ACHN (cell line): Measurements from ENCODE around the gene VSX1.
A peak's percentile ranks its signal among the peaks of the same experiment; 100 is the strongest.

Source experiments
- DNase-seq: peaks from one replicate; pipeline ENCODE4 v3.0.0-alpha.2; 2015
- in situ Hi-C: cut with HindIII; loops from 2 replicates; pipeline ENCODE4 v1.10.0; 2017; ENCODE audit warnings: low sequenced_read_pairs, low pct_ligation_motif_present, low pct_unique_long_range_greater_than_20kb

Gene VSX1

DNA sequence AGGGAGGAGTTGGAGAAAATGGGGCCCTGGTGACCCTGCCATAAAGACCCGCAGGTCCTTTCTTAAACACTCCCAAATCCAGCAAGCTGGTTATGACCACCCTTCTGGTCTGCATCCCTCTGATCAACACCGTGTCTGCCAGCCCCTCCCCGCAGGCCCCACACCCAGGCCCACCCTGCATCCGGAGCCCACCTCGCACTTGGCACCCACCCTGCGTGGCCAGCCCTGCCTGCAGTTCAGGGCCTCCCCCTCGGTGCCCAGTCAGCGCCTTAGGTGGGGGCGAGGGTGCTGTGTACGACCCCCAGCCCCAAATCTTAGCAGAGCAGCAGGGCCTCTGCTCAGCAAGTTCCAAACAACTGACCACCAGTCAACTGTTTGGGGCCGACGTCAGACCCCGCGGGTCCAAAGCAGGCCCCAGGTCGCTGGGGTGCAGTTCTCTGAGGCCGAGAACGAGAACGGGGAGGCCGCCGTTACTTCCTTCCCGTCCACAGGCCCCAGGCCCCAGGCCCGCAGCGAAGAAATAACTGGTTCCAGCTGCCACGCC lies 25.2 kb downstream of the VSX1 start:
- no peak for DNase-seq
- in situ Hi-C loops = no loop called here

DNA sequence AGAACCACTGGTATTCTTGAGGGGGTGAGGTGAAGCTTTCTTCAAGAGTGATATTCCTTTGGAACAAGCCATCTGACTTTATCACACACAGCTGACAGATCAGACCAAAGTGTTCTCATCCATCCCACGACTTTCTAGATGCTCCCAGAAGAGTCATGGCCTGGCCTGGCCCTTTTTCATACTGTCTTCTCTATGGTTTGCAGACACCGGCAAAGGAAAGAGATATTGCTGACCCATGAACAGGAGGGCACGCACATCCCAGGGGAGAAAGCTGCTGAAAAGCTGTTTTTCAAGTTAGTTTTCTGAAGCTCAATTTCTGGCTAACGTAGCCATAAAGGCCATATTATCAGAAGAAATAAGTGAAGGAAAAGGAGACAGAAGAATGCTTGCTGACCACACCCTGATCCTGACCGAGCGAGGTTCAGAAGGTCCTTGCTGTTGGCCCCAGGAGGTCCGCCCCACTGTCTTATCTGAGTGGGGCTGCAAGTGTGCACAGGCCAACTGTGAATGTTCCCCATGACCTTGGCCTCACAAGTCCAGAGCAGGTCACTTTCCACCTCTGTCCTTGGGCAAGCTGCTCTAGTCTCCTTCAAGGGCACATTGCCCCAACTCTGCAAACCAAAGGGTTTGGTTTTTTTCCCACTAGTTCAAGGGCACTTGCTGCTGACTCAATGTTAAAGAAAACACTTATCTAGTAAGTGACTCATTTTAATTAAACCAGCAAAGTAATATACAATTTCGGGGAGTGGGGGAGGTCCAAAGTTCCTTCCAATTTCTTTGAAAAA lies 26.0 kb downstream of the VSX1 start:
- in situ Hi-C loops = no loop called here
- no peak for DNase-seq

DNA sequence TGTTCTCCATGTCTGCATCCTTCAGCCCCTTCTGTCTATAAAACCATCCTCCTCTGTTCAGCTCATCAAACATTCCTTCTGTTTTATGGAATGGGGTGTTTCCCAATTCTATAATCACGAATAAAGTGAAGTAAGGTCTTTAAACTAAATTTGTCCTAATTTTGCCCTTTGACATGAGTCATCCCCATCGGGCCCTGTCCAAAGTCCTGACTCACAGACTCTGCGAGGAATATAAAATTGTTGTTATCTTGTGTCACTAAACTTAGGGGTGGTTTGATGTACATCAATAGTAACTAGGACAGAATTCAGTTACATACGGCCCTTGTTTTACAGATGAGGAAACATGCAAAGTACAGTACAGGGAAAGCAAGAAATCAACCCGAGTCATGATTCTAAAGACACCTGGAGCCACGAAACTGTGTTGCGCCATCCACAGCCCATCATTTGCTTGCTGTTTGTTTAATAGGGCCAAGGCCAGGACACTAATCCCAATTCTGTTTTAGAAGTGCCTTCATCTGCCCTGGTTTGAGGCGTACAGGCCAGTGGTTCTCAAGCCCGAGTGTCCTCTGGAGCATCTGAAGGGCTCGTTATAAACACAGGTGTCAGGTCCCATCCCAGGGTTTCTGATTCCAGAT lies 26.8 kb downstream of the VSX1 start:
- peak; percentile 11 for DNase-seq
- in situ Hi-C loops = no loop called here

DNA sequence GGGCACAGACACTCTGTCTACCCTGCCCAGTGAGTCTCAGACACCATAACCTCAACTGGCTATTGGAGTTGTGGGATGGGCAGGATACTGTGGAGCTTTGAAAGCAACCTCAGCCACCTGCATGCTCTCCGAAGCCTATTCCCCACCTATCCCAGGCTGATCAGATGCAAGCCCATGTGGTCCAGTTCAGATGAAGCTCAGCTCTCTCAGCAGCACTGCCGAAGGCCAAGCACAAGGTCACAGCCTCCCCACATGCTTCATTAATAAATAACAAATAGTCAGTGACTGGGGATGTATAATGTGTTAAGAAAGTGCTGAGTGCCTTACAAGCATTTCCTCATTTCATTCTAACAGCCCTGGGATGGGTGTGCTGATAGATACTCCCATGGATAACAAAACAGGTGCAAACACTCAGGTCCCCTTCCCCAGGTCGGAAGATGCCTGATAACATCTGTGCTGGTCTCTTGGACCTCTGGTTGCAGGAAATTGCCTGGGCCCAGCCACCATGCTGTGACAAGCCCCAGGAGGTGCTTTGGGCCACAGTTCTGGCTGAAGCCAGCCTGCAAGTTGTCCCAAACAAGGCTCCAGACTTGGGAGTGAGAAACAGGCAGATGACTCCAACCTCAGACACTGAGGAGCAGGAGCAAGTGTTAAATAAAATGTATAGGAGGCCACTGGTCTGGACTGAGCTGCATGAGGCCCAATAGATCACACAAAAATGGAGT lies 27.7 kb downstream of the VSX1 start:
- in situ Hi-C loops = no loop called here

DNA sequence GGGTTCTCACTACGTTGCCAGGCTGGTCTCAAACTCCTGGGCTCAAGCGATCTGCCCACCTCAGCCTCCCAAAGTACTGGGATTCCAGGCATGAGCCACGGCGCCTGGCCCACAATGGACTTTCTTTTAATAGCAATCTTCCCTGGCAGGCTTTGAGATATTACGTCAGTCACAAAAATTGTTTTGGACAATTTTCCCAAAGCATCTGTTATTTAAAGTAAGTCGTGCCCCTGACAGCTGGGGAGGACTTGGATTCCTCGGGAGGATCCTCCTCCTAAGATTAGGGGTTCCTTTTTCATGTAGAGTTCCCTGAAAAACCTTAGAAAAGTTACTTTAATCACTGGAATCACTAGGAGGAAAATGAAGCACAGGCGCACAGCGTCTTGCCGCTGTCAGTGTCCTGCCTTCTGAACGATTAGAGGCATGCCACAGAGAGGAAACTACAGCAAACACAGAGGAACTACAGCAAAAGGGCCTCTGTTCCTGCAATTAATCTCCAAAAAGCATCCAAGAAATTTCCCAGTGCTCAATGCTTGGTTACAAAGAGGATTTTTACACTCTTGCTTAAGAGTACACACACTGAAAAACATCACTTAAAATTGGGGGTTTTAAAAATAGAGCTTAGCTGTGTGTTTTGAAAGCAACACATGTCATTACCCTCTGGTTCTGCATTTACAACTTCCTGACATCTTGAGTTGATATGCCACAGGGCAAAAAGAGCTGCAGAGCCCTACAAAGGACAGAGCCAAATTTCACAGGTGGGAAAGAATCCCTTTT lies 28.5 kb downstream of the VSX1 start:
- in situ Hi-C loops = no loop called here
- DNase-seq = no peak

More for the DNA sequence above, 27.7 kb downstream of the VSX1 start:
- peak; percentile 23 for DNase-seq

DNA sequence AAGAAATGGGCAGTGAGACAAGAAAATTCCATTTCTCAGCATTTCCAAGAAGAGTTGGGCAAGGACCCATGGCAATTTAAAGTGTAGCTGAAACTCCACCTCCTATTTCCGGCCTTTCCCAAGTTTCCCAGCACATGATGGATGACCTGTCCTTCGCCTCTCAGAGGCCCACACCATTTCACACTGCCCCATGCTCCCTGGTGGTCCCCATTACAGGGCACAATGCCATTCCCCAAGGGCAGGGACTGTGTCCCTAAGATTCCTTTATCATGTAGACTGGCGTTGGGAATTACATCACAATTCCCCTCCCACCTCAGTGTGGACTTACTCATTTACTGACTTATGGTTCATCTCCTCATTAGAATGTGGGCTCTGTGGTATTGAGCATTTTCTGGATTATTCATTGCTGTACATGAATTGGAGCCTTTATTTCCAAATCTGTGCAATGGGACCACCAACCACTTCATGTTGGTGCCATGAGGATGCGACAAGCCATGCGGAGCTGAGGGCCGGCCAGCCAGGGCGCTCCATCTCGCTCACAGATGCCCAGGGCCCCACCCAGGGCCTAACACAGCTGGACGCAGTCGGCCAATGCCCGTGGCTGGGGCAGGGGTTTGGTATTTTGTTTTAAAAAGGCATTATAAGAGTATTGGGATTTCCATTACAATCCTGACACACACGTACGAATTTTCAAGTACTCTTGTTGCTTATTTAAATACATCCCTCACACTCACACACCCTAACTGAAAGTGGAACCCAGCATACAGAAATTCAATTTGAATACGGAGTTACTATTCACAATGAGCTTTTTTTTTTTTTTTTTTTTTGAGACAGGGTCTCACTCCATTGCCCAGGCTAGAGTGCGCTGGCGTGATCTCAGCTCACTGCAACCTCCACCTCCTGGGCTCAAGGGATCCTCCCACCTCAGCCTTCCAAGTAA lies 29.4 kb downstream of the VSX1 start:
- DNase-seq = no peak
- in situ Hi-C loops = no loop called here

DNA sequence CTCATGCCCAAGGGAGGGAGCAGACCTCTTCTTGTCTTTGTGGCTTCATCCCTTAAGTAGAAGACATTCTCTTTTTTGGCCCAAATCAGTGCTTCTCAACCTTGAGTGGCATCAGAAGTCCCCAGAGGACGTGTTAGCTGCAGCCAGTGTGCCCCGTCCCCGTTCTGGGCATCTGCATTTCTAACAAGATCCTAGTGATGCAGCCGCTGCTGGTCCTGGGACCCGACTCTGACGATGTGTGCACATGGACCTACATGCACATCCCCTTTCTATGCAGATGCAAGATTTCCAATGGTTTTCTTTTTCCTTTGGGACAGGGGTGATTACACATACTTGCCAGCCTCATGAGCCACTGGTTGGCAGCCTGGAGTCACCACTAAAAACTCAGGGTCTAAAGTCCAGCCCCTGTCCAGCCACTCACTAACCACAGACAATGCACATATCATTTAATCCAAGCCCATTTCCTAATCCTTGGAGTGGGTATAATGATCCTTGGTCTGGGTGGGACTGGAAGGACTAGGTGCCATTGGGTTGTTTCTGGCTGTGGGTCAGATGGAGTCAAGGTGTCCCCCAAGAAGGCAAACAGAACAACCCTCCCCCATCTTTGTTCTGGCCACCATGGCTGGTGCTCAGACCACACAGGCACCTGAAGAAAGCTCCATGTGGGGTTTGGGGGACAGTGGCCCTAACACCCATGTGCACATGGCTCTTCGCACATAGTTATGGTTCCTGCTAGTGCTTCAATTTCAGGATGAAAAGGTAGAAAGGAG lies 30.4 kb downstream of the VSX1 start:
- DNase-seq = no peak

DNA sequence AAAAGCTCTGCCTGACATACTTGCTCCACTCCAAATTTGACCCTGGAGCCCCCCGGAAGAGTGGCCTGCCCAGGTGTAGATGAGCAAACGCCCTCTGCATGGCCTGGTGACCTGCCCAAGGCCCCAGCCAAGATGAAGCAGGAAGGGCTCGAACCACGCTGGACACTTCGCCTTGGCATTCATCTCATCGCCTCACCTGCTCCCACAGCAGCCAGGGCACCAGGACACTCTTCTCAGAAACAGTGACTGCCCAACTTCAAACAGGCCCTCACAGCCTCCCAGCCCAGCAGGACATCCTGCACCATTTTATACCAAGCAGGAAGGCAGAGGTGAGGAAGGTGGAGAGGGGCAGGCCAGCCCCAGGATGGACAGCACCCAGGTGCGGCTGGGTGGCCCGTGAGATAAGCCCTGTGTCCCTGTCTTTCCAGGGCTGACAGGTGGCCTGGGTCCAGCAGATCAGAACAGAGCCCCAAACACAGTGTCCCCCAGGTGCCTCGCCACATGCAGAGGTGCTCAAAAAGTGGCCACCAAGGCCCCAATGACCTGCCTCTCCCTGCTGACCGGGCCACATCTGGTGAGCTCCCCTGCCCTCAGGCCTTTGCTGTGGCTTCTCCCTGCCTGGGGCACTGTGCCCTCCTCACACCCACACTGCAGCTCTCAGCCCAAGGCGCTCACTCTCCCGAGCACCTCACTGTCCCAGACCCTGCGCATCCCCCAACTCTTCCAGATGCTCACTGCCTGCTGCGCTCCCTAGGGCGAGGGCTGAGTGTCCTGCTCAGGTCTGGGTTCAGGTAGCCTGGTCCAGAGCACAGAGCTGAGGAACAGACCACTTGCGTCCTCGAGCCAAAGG lies 31.2 kb downstream of the VSX1 start:
- in situ Hi-C loops = no loop called here
- no peak for DNase-seq

More for the DNA sequence above, 30.4 kb downstream of the VSX1 start:
- in situ Hi-C loops = no loop called here

DNA sequence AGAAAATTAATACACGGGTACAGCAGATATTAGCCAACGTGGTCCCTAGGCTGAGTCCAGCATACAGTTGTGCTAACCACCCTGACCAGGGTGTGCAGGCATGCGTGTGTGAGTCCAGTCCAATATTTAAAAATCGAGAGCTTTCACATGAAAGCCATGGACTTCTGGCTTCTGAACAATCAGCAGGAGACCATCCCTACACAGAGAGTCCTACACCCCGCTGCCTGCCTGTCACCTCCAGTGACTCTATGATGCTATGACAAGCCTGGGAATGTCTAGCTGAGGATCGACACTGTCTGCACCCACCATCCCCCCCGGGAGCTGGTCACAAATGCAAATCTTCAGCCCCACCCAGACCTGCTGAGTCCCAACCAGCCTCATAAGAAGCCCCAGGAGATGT lies 31.9 kb downstream of the VSX1 start:
- in situ Hi-C loops = no loop called here

DNA sequence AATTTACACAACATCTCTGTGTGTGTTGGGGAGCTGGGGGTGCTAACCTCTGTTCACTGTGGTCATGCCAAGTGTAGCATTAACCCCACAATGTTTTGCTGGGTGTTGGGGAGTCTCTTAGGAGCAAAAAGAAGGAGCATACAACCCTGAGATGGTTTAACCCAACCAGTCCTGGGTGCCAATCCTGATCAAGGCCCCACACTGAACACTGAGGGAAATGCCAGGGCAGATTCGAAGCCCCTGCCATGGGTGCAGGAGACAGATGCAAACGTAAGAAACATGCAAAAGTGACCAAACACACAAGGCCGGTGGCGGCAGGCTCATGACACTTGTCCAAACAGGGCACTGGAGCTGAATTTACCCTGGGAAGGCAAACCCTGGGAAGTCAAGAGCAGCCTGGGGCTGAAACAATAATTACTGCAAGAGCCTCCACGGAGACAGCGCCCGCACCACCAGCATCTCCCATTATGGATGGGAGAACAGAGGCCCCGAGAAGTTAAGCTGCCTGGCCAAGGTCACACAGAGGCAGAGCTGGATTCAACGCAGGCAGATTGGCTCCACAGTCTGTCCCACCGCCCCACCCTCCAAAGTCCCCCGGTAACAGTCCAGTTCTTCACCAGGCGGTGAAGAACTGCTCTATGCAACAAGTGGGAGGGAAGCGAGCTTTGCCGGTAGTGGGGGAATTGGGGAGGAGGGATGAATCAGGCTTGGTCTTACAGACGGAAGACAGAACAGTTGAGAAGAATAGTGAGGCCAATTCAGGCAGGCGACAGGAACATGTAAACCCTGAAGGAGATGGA lies 32.5 kb downstream of the VSX1 start:
- DNase-seq = no peak
- in situ Hi-C loops = no loop called here

More for the DNA sequence above, 31.9 kb downstream of the VSX1 start:
- no peak for DNase-seq

DNA sequence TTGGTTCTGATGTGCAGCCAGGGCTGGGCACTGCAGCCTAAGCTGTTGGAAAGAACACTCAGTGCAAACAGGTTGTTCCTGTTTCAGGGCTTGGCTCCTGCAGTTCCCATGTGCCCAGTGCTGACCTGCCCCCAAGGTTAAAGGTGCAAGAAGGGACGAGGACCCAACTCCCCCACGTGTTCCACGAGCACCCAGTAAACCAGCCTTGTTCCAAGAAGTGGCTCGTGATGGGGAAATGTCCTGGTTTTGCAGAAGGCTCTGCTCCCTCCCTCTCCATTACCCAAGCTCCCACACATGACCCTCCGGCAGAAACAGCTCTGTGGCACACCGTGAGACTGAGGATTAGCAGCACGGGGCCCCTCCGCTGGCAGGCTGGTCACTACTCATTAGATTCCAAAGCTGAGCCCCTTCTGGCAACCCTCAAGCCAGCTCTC lies 33.4 kb downstream of the VSX1 start:
- in situ Hi-C loops = no loop called here
- DNase-seq = no peak

DNA sequence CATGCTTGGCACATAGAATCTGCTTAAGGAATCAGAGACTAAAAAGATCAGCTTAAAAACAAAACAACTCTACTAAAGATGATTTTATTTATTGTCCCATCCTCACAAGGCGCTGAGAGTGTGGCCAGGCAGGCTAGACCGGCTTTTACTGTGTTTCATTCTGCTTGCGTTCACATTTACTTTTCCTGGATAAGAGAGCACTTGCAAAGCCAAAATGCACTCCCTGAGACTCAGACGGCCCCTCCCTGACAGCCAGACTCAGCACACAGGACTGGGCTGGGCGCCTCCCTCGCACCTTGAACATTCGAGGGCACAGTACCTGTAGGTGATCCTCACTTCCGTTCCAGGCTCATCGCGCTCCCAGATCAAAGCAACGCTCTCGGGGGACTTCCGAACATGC lies 34.2 kb downstream of the VSX1 start:
- DNase-seq = no peak
- in situ Hi-C loops = no loop called here

DNA sequence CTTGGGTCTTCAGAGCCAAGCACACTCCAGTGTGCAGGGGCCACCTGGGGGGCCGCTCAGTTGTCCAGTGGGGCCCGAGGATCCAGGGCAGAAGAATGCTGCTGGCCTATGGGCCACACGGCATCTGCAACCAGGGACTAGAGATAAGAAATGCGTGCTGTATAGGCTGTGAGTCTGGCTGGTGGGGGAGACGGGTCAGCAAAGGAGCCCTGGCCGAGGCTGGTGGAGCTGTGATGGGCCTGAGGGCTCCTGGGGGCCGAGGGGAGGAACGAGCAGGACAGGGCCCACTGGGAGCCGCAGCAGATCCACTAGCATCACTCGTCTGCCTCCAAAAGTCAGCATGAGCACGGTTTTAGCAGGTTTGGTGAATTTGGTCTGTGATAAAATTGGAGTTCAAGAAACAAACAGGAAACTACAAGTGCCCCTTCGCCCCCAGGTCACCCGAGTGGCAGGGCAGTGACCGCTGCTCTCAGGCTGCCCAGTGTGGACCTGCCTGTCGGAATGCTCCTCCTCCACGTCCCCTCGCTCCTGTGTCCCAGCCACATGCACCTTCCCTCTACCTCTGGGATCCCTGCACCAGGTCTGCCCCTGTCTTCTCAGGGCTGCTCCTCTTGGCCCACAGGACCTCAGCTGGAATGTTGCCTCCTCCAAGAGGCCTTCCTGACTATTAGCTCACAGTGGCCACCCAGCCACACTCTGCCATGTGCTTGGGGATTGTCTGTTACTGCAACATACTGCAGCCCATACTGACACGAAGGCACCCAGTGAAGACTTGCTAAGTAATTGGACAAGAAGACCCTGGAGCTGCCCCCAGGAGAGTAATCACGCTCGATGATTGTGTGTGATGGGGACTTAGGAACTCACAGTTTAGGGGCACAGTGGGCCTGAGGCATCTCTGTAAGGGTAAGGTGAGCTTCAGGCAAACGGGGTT lies 34.9 kb downstream of the VSX1 start:
- no peak for DNase-seq
- in situ Hi-C loops = no loop called here

DNA sequence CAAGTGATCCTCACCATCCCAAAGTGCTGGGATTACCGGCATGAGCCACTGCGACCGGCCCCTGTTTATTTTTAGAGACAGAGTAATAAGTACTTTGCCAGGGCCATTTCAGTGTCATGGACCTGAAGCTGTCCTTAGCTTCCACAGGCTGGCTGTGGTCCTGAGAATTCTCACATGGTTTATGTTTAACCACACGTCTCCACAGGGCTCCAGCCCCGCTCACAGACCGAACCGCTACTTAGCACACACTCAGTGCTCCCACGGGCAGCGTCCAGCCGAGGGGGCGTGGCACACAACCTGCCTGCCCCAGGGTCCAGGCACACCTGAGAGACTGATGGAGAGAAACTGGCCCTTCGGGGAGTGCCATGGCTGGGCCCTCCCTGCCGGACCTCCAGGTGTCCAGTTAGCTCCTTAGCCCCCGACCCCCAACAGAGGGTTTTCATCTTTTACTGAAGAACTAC lies 35.7 kb downstream of the VSX1 start:
- in situ Hi-C loops = no loop called here
- DNase-seq = no peak
